ENCODE measurements around the gene PTPRD.

Gene PTPRD

GRCh38 chr9:8448226-8448625 is 2164.6 kb downstream of the PTPRD start:
- no peak for DNase-seq (ENCODE audit: low read depth, low spot score)

- DNase-seq (ENCODE audit: low read depth, low spot score) = no peak
Measured at GRCh38 chr9:8447601-8448000, 2165.2 kb downstream of the PTPRD start.

GRCh38 chr9:8437876-8438275 is 2174.9 kb downstream of the PTPRD start:
- DNase-seq (ENCODE audit: low read depth, low spot score) = peak; percentile 2

- DNase-seq (ENCODE audit: low read depth, low spot score) = no peak
Measured at GRCh38 chr9:8437259-8437658, 2175.5 kb downstream of the PTPRD start.

- DNase-seq (ENCODE audit: low read depth, low spot score) = no peak
Measured at GRCh38 chr9:8436786-8437185, 2176.0 kb downstream of the PTPRD start.

GRCh38 chr9:8434621-8435020 is 2178.2 kb downstream of the PTPRD start:
- no peak for DNase-seq (ENCODE audit: low read depth, low spot score)

- no peak for DNase-seq (ENCODE audit: low read depth, low spot score)
Measured at GRCh38 chr9:8432224-8432623, 2180.6 kb downstream of the PTPRD start.

- DNase-seq (ENCODE audit: low read depth, low spot score) = no peak
Measured at GRCh38 chr9:8431505-8431904, 2181.3 kb downstream of the PTPRD start.

- no peak for DNase-seq (ENCODE audit: low read depth, low spot score)
Measured at GRCh38 chr9:8430945-8431344, 2181.9 kb downstream of the PTPRD start.

GRCh38 chr9:8429768-8430167 is 2183.0 kb downstream of the PTPRD start:
- DNase-seq (ENCODE audit: low read depth, low spot score) = no peak

- DNase-seq (ENCODE audit: low read depth, low spot score) = no peak
Measured at GRCh38 chr9:8429157-8429556, 2183.6 kb downstream of the PTPRD start.

- DNase-seq (ENCODE audit: low read depth, low spot score) = no peak
Measured at GRCh38 chr9:8428389-8428788, 2184.4 kb downstream of the PTPRD start.

- no peak for DNase-seq (ENCODE audit: low read depth, low spot score)
Measured at GRCh38 chr9:8424786-8425410, 2187.9 kb downstream of the PTPRD start.

- no peak for DNase-seq (ENCODE audit: low read depth, low spot score)
Measured at GRCh38 chr9:8420416-8420815, 2192.4 kb downstream of the PTPRD start.

- DNase-seq (ENCODE audit: low read depth, low spot score) = peak; percentile 30
Measured at GRCh38 chr9:8419596-8420275, 2193.1 kb downstream of the PTPRD start.

GRCh38 chr9:8417341-8417740 is 2195.5 kb downstream of the PTPRD start:
- no peak for DNase-seq (ENCODE audit: low read depth, low spot score)

- no peak for DNase-seq (ENCODE audit: low read depth, low spot score)
Measured at GRCh38 chr9:8412327-8412726, 2200.5 kb downstream of the PTPRD start.

- peak; percentile 34 for DNase-seq (ENCODE audit: low read depth, low spot score)
Measured at GRCh38 chr9:8408575-8409190, 2204.1 kb downstream of the PTPRD start.

GRCh38 chr9:8401961-8402705 is 2210.7 kb downstream of the PTPRD start:
- DNase-seq (ENCODE audit: low read depth, low spot score) = no peak

- DNase-seq (ENCODE audit: low read depth, low spot score) = no peak
Measured at GRCh38 chr9:8400378-8400777, 2212.4 kb downstream of the PTPRD start.

GRCh38 chr9:8395022-8395421 is 2217.8 kb downstream of the PTPRD start:
- DNase-seq (ENCODE audit: low read depth, low spot score) = no peak

- DNase-seq (ENCODE audit: low read depth, low spot score) = no peak
Measured at GRCh38 chr9:8394341-8394740, 2218.5 kb downstream of the PTPRD start.

Data from astrocyte of the hippocampus (primary cell).